SK-N-SH treated with all-trans-retinoic acid at 6 μM for 48 hours (cell line): Measurements from ENCODE around the gene ARHGAP30.
"Not testable (repeated sequence)": the region's sequence is repeated elsewhere in the genome, so short reads cannot be mapped to it uniquely, and the experiment has no call there.

Experiments used
- ATAC-seq: fragments of 200-7000 bp; cut with Tn5 transposase; 3 replicates; pipeline ENCODE4 v1.9.1; 2020; ENCODE audit warnings: mild to moderate bottlenecking, moderate library complexity
- CREB5 ChIP-seq: fragments of 250-450 bp; sonication (Bioruptor Pico); IDR thresholded peaks from 2 replicates; pipeline ENCODE4 v1.5.1; 2020; ENCODE audit warnings: low read depth, mild to moderate bottlenecking, moderate library complexity
- CSDC2 ChIP-seq: fragments of 250-450 bp; sonication (Bioruptor Pico); IDR thresholded peaks from 2 replicates; pipeline ENCODE4 v1.5.0; 2020; ENCODE audit warnings: mild to moderate bottlenecking, moderate library complexity
- ESRRG ChIP-seq: fragments of 250-450 bp; sonication (Bioruptor Pico); IDR thresholded peaks from 2 replicates; pipeline ENCODE4 v1.6.1; 2021; ENCODE audit warnings: mild to moderate bottlenecking
- OSR1 ChIP-seq: fragments of 250-450 bp; sonication (Bioruptor Pico); IDR thresholded peaks from 2 replicates; pipeline ENCODE4 v1.8.0; 2022; ENCODE audit warnings: moderate library complexity, mild to moderate bottlenecking, inconsistent platforms
- PATZ1 ChIP-seq: fragments of 250-450 bp; sonication (Bioruptor Pico); IDR thresholded peaks from 2 replicates; pipeline ENCODE4 v1.8.0; 2020; ENCODE audit warnings: mild to moderate bottlenecking, moderate library complexity, borderline replicate concordance
- POU6F1 ChIP-seq: fragments of 250-450 bp; sonication (Bioruptor Pico); IDR thresholded peaks from 2 replicates; pipeline ENCODE4 v1.8.0; 2021; ENCODE audit warnings: low read depth, mild to moderate bottlenecking, moderate library complexity, borderline replicate concordance
- TCF4 ChIP-seq: fragments of 250-450 bp; sonication (Bioruptor Pico); IDR thresholded peaks from 2 replicates; pipeline ENCODE4 v1.8.0; 2021; ENCODE audit warnings: mild to moderate bottlenecking, moderate library complexity, borderline replicate concordance
- TOX ChIP-seq: fragments of 250-450 bp; sonication (Bioruptor Pico); IDR thresholded peaks from 2 replicates; pipeline ENCODE4 v1.8.0; 2021; ENCODE audit warnings: mild to moderate bottlenecking, moderate library complexity, borderline replicate concordance
- TSHZ2 ChIP-seq: fragments of 250-450 bp; sonication (Bioruptor Pico); IDR thresholded peaks from 2 replicates; pipeline ENCODE4 v1.5.0; 2020; ENCODE audit warnings: mild to moderate bottlenecking, moderate library complexity
- ZC3H10 ChIP-seq: fragments of 250-450 bp; sonication (Bioruptor Pico); IDR thresholded peaks from 2 replicates; pipeline ENCODE4 v1.5.1; 2021; ENCODE audit warnings: mild to moderate bottlenecking, moderate library complexity
- ZFP3 ChIP-seq: fragments of 250-450 bp; sonication (Bioruptor Pico); IDR thresholded peaks from 2 replicates; pipeline ENCODE4 v1.5.0; 2020; ENCODE audit warnings: mild to moderate bottlenecking, moderate library complexity
- ZNF70 ChIP-seq: fragments of 450-650 bp; formaldehyde crosslinking; IDR thresholded peaks from 2 replicates; pipeline ENCODE4 v1.5.0; 2020; ENCODE audit warnings: mild to moderate bottlenecking, moderate library complexity
- ZNF8 ChIP-seq: fragments of 450-650 bp; formaldehyde crosslinking; IDR thresholded peaks from 2 replicates; pipeline ENCODE4 v1.5.0; 2020; ENCODE audit warnings: mild to moderate bottlenecking, moderate library complexity
- TF ChIP-seq, protein P1 (sequence below): fragments of 250-450 bp; sonication (Bioruptor Pico); IDR thresholded peaks from 2 replicates; pipeline ENCODE4 v1.5.1; 2021; ENCODE audit warnings: mild to moderate bottlenecking, moderate library complexity

Gene ARHGAP30

DNA sequence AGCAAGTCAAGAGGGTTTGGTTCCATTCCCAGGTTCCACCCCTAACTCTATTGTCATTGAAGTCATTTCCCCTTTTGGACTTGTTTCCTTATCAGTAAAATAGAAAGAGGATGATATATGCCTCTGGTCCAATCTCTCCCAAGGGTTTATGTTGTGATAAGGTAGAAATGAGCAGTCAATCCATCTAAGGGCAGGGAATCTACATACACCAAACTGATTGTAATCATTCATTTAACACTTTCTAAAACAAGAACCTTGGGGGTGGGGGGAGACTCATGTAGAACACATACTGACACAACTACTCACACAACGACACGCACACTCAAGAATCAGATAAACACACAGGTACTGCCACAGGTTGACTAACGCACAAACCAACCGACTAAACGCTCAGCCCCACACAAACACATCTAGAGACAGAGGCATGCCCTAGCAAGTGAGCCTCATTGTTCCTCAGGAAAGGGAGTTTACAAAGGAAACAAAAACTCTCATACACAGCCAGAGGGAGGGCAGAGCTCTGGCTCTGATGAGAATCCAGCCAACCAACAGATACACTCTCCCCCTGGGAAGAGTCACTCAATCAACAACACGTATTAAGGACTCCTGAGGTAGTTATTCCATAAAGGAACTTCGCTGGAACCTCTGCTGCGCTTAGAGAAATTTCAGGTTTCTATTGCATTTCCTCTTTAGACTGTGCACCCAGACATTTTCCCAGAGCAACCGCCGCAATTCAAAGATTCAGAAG is 49.8 kb downstream of the ARHGAP30 start (continued):
- TF ChIP-seq TSHZ2 (CRISPR knock-in tag) (no peak), POU6F1 (CRISPR knock-in tag) (no peak), ZFP3 (CRISPR knock-in tag) (no peak), TCF4 (CRISPR knock-in tag) (no peak), CSDC2 (CRISPR knock-in tag) (no peak), ZC3H10 (CRISPR knock-in tag) (no peak), ZNF70 (no peak)

DNA sequence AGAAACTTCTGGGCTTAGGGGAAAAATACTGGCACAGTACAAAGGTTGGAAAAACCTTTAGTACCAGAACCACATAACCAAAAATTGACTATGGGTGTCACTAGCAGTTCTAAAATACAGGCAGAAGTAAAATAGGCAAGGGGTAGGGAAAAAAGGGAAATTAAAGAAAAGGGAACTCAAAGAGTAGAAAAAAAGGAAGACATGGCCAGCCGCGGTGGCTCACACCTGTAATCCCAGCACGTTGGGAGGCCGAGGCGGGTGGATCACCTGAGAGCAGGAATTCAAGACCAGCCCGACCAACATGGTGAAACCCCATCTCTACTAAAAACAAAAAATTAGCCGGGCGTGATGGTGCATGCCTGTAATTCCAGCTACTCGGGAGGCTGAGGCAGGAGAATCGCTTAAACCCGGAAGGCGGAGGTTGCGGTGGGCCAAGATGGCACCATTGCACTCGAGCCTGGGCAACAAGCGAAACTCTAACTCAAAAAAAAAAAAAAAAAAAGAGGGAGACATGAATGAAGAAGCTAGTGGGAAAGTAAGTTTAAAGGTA is 50.5 kb downstream of the ARHGAP30 start:
- not testable (repeated sequence) for ATAC-seq

- ATAC-seq: no peak
Observed at GRCh38 chr1:161018631-161018930, 51.1 kb downstream of the ARHGAP30 start.

GRCh38 chr1:161017756-161018630 is 51.7 kb downstream of the ARHGAP30 start:
- no peak for ATAC-seq
- TF ChIP-seq ESRRG (no peak), ZNF70 (no peak), OSR1 (CRISPR knock-in tag) (no peak), ZFP3 (CRISPR knock-in tag) (no peak), PATZ1 (CRISPR knock-in tag) (no peak)
- TF ChIP-seq, protein P1, sequence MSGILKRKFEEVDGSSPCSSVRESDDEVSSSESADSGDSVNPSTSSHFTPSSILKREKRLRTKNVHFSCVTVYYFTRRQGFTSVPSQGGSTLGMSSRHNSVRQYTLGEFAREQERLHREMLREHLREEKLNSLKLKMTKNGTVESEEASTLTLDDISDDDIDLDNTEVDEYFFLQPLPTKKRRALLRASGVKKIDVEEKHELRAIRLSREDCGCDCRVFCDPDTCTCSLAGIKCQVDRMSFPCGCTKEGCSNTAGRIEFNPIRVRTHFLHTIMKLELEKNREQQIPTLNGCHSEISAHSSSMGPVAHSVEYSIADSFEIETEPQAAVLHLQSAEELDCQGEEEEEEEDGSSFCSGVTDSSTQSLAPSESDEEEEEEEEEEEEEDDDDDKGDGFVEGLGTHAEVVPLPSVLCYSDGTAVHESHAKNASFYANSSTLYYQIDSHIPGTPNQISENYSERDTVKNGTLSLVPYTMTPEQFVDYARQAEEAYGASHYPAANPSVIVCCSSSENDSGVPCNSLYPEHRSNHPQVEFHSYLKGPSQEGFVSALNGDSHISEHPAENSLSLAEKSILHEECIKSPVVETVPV (CRISPR knock-in tag): no peak

More at GRCh38 chr1:161018631-161018930, 51.1 kb downstream of the ARHGAP30 start:
- TF ChIP-seq TOX (CRISPR knock-in tag) (no peak), ZNF8 (CRISPR knock-in tag) (no peak), ZNF70 (no peak), CREB5 (CRISPR knock-in tag) (no peak)

GRCh38 chr1:161017181-161017580 is 52.5 kb downstream of the ARHGAP30 start:
- ATAC-seq: not testable (repeated sequence)
